CD4-positive, CD25-positive, alpha-beta regulatory T cell (primary cell): ENCODE results near the gene CYP21A2. TPM values are rescaled to one million over a fixed set of nuclear protein-coding genes. Genes with fewer than 3 reads are reported as not detected.

ENCODE experiments used
- ATAC-seq, 2 donors: fragments of 150-1000 bp; cut with Tn5 transposase; one replicate each; pipeline ENCODE4 v1.10.0; 2021; ENCODE audit warnings: low read depth in 2 of 2, moderate number of reproducible peaks in 2 of 2, moderate library complexity in 1 of 2
- DNase-seq, 3 donors: peaks; one replicate each; pipeline versions ENCODE4 v3.0.0 to v3.0.0-alpha.2; 2012 to 2022; ENCODE audit warnings: mixed read lengths in 1 of 3
- H3K27ac ChIP-seq: one replicate; pipeline ENCODE4 v1.7.0; 2013; ENCODE audit warnings: mild to moderate bottlenecking, low read length; ENCODE audit not compliant: insufficient read depth, poor library complexity, severe bottlenecking
- H3K27me3 ChIP-seq: one replicate; pipeline ENCODE4 v1.7.0; 2013; ENCODE audit warnings: low read length; ENCODE audit not compliant: control insufficient read depth, insufficient read depth
- H3K36me3 ChIP-seq: one replicate; pipeline ENCODE4 v1.7.0; 2013; ENCODE audit warnings: mild to moderate bottlenecking, low read length, moderate library complexity; ENCODE audit not compliant: control insufficient read depth, insufficient read depth
- H3K4me1 ChIP-seq: 2 replicates; pipeline ENCODE4 v1.7.0; 2013; ENCODE audit warnings: mild to moderate bottlenecking, low read length; ENCODE audit not compliant: insufficient read depth, control insufficient read depth, poor library complexity, severe bottlenecking
- H3K4me3 ChIP-seq: one replicate; pipeline ENCODE4 v1.7.0; 2013; ENCODE audit warnings: low read depth, mild to moderate bottlenecking, low read length, moderate library complexity
- H3K9me3 ChIP-seq, 2 experiments: 1 replicate in 1 of 2; 2 replicates in 1 of 2; pipeline ENCODE4 v1.7.0; 2013; ENCODE audit warnings: low read length in 2 of 2, mild to moderate bottlenecking in 1 of 2, moderate library complexity in 1 of 2; ENCODE audit not compliant: control insufficient read depth in 2 of 2
- H3K27ac Mint-ChIP-seq, 3 donors: one replicate each; pipeline ENCODE4 v1.8.0; 2020 to 2022; ENCODE audit warnings: mild to moderate bottlenecking in 3 of 3, mixed read lengths in 3 of 3, moderate library complexity in 2 of 3
- H3K27me3 Mint-ChIP-seq: one replicate; pipeline ENCODE4 v1.8.0; 2022; ENCODE audit warnings: mild to moderate bottlenecking, mixed read lengths
- H3K36me3 Mint-ChIP-seq: one replicate; pipeline ENCODE4 v1.8.0; 2020; ENCODE audit warnings: mixed read lengths
- H3K4me1 Mint-ChIP-seq, 4 donors: one replicate each; pipeline ENCODE4 v1.8.0; 2020 to 2022; ENCODE audit warnings: mixed read lengths in 4 of 4, mild to moderate bottlenecking in 1 of 4
- H3K4me3 Mint-ChIP-seq, 4 donors: one replicate each; pipeline ENCODE4 v1.8.0; 2020 to 2022; ENCODE audit warnings: mild to moderate bottlenecking in 4 of 4, mixed read lengths in 4 of 4, moderate library complexity in 3 of 4
- H3K9me3 Mint-ChIP-seq, 7 donors: one replicate each; pipeline ENCODE4 v1.8.0; 2020 to 2022; ENCODE audit warnings: mixed read lengths in 7 of 7, mild to moderate bottlenecking in 3 of 7, moderate library complexity in 2 of 7
- polyA plus RNA-seq, 4 donors: library from polyadenylated mRNA; unstranded; fragments of 300-500 nt; fragmentation: Illumina TruSeq; gene quantifications; one replicate each; pipeline ENCODE4 v1.2.3, GENCODE V29; 2021
- total RNA-seq: library from RNA; stranded (reverse); gene quantifications from one replicate; pipeline ENCODE4 v1.2.3, GENCODE V29; 2022

Gene CYP21A2
- total and polyA plus RNA-seq, 5 donors from 2014 or later: not detected

- no peak for ATAC-seq
- DNase-seq: no peak
- Histone ChIP-seq H3K4me3 (no peak overlapping the region), H3K4me1 (no peaks in the 10 kb centered on the region), H3K36me3 (no peaks in the 10 kb centered on the region), H3K9me3 (no peaks in the 10 kb centered on the region), H3K27ac (no peak overlapping the region), H3K27me3 (no peaks in the 10 kb centered on the region)
- peaks cover 14% of the 10 kb centered on the region for H3K36me3 Mint-ChIP-seq
- no peak overlapping the region for H3K27ac Mint-ChIP-seq
- H3K9me3 Mint-ChIP-seq: peaks cover 0 to 2% (median 0%) of the 10 kb centered on the region in 7 donors
- H3K4me1 Mint-ChIP-seq: peaks cover 0 to 5% (median under 1%) of the 10 kb centered on the region in 4 donors
- H3K4me3 Mint-ChIP-seq: no peak overlapping the region
- H3K27me3 Mint-ChIP-seq: peaks cover 15% of the 10 kb centered on the region
Observed at GRCh38 chr6:32081168-32081990, 43.2 kb downstream of the CYP21A2 start.

GRCh38 chr6:32082478-32082877, 44.3 kb downstream of the CYP21A2 start:
- Histone ChIP-seq H3K36me3 (no peaks in the 10 kb centered on the region), H3K4me1 (peaks cover 4% of the 10 kb centered on the region), H3K27ac (no peak overlapping the region), H3K4me3 (no peak overlapping the region), H3K9me3 (no peaks in the 10 kb centered on the region), H3K27me3 (no peaks in the 10 kb centered on the region)
- peaks cover 21% of the 10 kb centered on the region for H3K27me3 Mint-ChIP-seq
- H3K27ac Mint-ChIP-seq: no peak overlapping the region
- DNase-seq (no peak), ATAC-seq (no peak)
- peaks cover 14% of the 10 kb centered on the region for H3K36me3 Mint-ChIP-seq
- H3K4me1 Mint-ChIP-seq: peaks cover 0 to 5% (median 2%) of the 10 kb centered on the region in 4 donors
- H3K9me3 Mint-ChIP-seq: peaks cover 0 to 2% (median 0%) of the 10 kb centered on the region in 7 donors
- H3K4me3 Mint-ChIP-seq: no peak overlapping the region

GRCh38 chr6:32082935-32083334, 44.7 kb downstream of the CYP21A2 start:
- no peaks in the 10 kb centered on the region for H3K36me3 ChIP-seq
- Mint-ChIP-seq H3K4me3 (no peak overlapping the region), H3K27me3 (peaks cover 21% of the 10 kb centered on the region), H3K4me1 (peaks cover 0 to 4% (median 2%) of the 10 kb centered on the region in 4 donors), H3K27ac (no peak overlapping the region), H3K9me3 (peaks cover 0 to 2% (median 0%) of the 10 kb centered on the region in 7 donors), H3K36me3 (peaks cover 14% of the 10 kb centered on the region)
- peaks cover 4% of the 10 kb centered on the region for H3K4me1 ChIP-seq
- no peak overlapping the region for H3K27ac ChIP-seq
- H3K4me3 ChIP-seq: no peak overlapping the region
- no peak for ATAC-seq
- H3K27me3 ChIP-seq: no peaks in the 10 kb centered on the region
- no peak for DNase-seq
- H3K9me3 ChIP-seq: no peaks in the 10 kb centered on the region

GRCh38 chr6:32083812-32084768, 45.9 kb downstream of the CYP21A2 start:
- Histone ChIP-seq H3K27ac (no peak overlapping the region), H3K4me3 (no peak overlapping the region), H3K4me1 (peaks cover 4% of the 10 kb centered on the region), H3K9me3 (no peaks in the 10 kb centered on the region), H3K36me3 (no peaks in the 10 kb centered on the region), H3K27me3 (no peaks in the 10 kb centered on the region)
- Mint-ChIP-seq H3K4me3 (no peak overlapping the region), H3K27ac (peak overlapping the region in 1 of 3 donors; percentile 69), H3K4me1 (peaks cover 0 to 6% (median 0%) of the 10 kb centered on the region in 4 donors), H3K36me3 (peaks cover 14% of the 10 kb centered on the region), H3K9me3 (peaks cover 0 to 2% (median 0%) of the 10 kb centered on the region in 7 donors), H3K27me3 (peaks cover 21% of the 10 kb centered on the region)
- ATAC-seq (no peak), DNase-seq (no peak)

GRCh38 chr6:32084780-32085179, 46.6 kb downstream of the CYP21A2 start:
- DNase-seq: no peak
- no peaks in the 10 kb centered on the region for H3K9me3 ChIP-seq
- H3K27me3 ChIP-seq: no peaks in the 10 kb centered on the region
- H3K27me3 Mint-ChIP-seq: peaks cover 25% of the 10 kb centered on the region
- no peak for ATAC-seq
- no peak overlapping the region for H3K4me3 Mint-ChIP-seq
- no peak overlapping the region for H3K27ac Mint-ChIP-seq
- peaks cover 0 to 2% (median 0%) of the 10 kb centered on the region in 7 donors for H3K9me3 Mint-ChIP-seq
- peaks cover 0 to 6% (median 0%) of the 10 kb centered on the region in 4 donors for H3K4me1 Mint-ChIP-seq
- peaks cover 14% of the 10 kb centered on the region for H3K36me3 Mint-ChIP-seq
- no peak overlapping the region for H3K27ac ChIP-seq
- no peak overlapping the region for H3K4me3 ChIP-seq
- H3K4me1 ChIP-seq: peaks cover 4% of the 10 kb centered on the region
- H3K36me3 ChIP-seq: no peaks in the 10 kb centered on the region

GRCh38 chr6:32085759-32086459, 47.7 kb downstream of the CYP21A2 start:
- Histone ChIP-seq H3K4me1 (peaks cover 4% of the 10 kb centered on the region), H3K27me3 (no peaks in the 10 kb centered on the region), H3K9me3 (no peaks in the 10 kb centered on the region), H3K27ac (no peak overlapping the region), H3K36me3 (no peaks in the 10 kb centered on the region), H3K4me3 (no peak overlapping the region)
- H3K9me3 Mint-ChIP-seq: peaks cover 0 to 2% (median 0%) of the 10 kb centered on the region in 7 donors
- peaks cover 0 to 6% (median 0%) of the 10 kb centered on the region in 4 donors for H3K4me1 Mint-ChIP-seq
- DNase-seq: no peak
- no peak overlapping the region for H3K4me3 Mint-ChIP-seq
- H3K36me3 Mint-ChIP-seq: peaks cover 9% of the 10 kb centered on the region
- H3K27ac Mint-ChIP-seq: no peak overlapping the region
- no peak for ATAC-seq
- H3K27me3 Mint-ChIP-seq: peaks cover 31% of the 10 kb centered on the region
